H1 (cell line): Measurements from ENCODE around the gene EBF3. TPM values are rescaled to one million over a fixed set of nuclear protein-coding genes. Genes with fewer than 3 reads are reported as not detected.

Source experiments
- CEBPB ChIP-seq: IDR thresholded peaks from 2 replicates; pipeline ENCODE4 v1.6.1; 2012; ENCODE audit warnings: low read depth, low read length
- EZH2 ChIP-seq: fragments of 200-600 bp; sonication (generic); IDR thresholded peaks from 2 replicates; pipeline ENCODE4 v1.7.1; 2012; ENCODE audit warnings: low read depth, mild to moderate bottlenecking, moderate library complexity, low read length, inconsistent platforms; ENCODE audit not compliant: severe bottlenecking
- polyA plus RNA-seq, 7 experiments: library from polyadenylated mRNA; depleted of rRNA in 3 of 7; stranded (reverse) in 5 of 7; unstranded in 2 of 7; fragments of >200 nt in 5 of 7; fragments of 200-250 nt in 2 of 7; gene quantifications; 1 replicate in 5 of 7; 2 replicates in 1 of 7; 4 replicates in 1 of 7; pipeline versions ENCODE4 v1.2.1 to v1.2.3, GENCODE V29; 2011 to 2013; ENCODE audit warnings: missing spikeins in 2 of 7, mixed read lengths in 2 of 7
- total RNA-seq: library from RNA; stranded (reverse); fragmentation: NEBNext Ultra II Directional; extraction: Animal tissue kit (Norgen Biotek cat#: 25700); gene quantifications from 2 replicates; pipeline ENCODE4 v1.2.1, GENCODE V29; 2021

EBF3 gene
- total and polyA plus RNA-seq, 2 of the 8 experiments (the other 6 are each of a cell fraction or from before 2014, with no cell fraction given) = 0.08 to 0.26 TPM

- TF ChIP-seq CEBPB = no peak
- no peak for TF ChIP-seq EZH2
Observed at GRCh38 chr10:129814681-129815646, 149.1 kb downstream of the EBF3 start (continued).
